DOHH2 (cell line): ENCODE results near the gene ZNF74.

Experiments used
- EZH2phosphoT487 ChIP-seq: fragments of 200-600 bp; sonication (generic); IDR thresholded peaks from 2 replicates; pipeline ENCODE4 v1.6.1; 2017; ENCODE audit warnings: borderline replicate concordance, mild to moderate bottlenecking, antibody characterized with exemption, low read length, moderate library complexity, mixed read lengths
- TF ChIP-seq, protein P1 (sequence below): fragments of 200-600 bp; sonication (generic); IDR thresholded peaks from one replicate; pipeline ENCODE4 v1.5.1; 2014; ENCODE audit warnings: antibody characterized with exemption, mild to moderate bottlenecking, low read depth, low read length; ENCODE audit not compliant: poor library complexity, severe bottlenecking

DNA sequence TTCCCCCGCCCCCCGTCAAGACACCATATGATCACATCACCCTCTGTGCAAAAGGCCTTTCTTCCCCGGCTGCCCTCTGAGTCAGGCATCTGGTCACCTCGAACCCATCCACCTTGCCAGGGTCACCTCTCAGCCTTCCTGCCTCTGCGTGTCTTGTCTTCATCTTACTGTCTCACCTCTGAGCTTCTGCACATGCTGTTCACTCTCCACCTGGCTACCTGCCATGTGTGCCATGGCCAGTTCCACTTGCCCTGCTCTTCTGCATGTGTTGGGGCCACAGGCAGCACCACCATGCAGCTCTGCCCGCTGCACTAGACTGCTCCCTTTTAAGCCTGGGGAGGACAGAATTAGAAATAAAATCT, 9.8 kb downstream of the ZNF74 start:
- TF ChIP-seq, protein P1, sequence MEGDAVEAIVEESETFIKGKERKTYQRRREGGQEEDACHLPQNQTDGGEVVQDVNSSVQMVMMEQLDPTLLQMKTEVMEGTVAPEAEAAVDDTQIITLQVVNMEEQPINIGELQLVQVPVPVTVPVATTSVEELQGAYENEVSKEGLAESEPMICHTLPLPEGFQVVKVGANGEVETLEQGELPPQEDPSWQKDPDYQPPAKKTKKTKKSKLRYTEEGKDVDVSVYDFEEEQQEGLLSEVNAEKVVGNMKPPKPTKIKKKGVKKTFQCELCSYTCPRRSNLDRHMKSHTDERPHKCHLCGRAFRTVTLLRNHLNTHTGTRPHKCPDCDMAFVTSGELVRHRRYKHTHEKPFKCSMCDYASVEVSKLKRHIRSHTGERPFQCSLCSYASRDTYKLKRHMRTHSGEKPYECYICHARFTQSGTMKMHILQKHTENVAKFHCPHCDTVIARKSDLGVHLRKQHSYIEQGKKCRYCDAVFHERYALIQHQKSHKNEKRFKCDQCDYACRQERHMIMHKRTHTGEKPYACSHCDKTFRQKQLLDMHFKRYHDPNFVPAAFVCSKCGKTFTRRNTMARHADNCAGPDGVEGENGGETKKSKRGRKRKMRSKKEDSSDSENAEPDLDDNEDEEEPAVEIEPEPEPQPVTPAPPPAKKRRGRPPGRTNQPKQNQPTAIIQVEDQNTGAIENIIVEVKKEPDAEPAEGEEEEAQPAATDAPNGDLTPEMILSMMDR: no peak
- no peak for TF ChIP-seq EZH2phosphoT487
